SJSA1 (cell line): ENCODE measurements around the gene BTRC. TPM values are rescaled to one million over a fixed set of nuclear protein-coding genes. Genes with fewer than 3 reads are reported as not detected.

Experiments
- DNase-seq, 2 experiments: peaks; one replicate each; pipeline ENCODE4 v3.0.0-alpha.2; 2015 to 2020; ENCODE audit warnings: low spot score in 2 of 2, low read depth in 1 of 2
- H3K27ac ChIP-seq: fragments of 250-450 bp; sonication (Bioruptor Pico); 2 replicates; pipeline ENCODE4 v1.5.1; 2020; ENCODE audit warnings: mild to moderate bottlenecking, moderate library complexity
- H3K27me3 ChIP-seq: fragments of 250-450 bp; sonication (Bioruptor Pico); replicated peaks from 2 replicates; pipeline ENCODE4 v1.5.1; 2020; ENCODE audit warnings: mild to moderate bottlenecking, moderate library complexity
- H3K36me3 ChIP-seq: fragments of 250-450 bp; sonication (Bioruptor Pico); 2 replicates; pipeline ENCODE4 v1.5.1; 2020; ENCODE audit warnings: mild to moderate bottlenecking
- H3K4me1 ChIP-seq: fragments of 250-450 bp; sonication (Bioruptor Pico); replicated peaks from 2 replicates; pipeline ENCODE4 v1.6.1; 2021; ENCODE audit warnings: mild to moderate bottlenecking
- H3K4me3 ChIP-seq: fragments of 250-450 bp; sonication (Bioruptor Pico); 2 replicates; pipeline ENCODE4 v1.5.1; 2020; ENCODE audit warnings: mild to moderate bottlenecking
- H3K9me3 ChIP-seq: fragments of 250-450 bp; sonication (Bioruptor Pico); replicated peaks from 2 replicates; pipeline ENCODE4 v1.5.1; 2020; ENCODE audit warnings: mild to moderate bottlenecking
- total RNA-seq: library from RNA; depleted of rRNA; stranded (reverse); fragments of >200 nt; shearing (Covaris generic); gene quantifications from 2 replicates; pipeline ENCODE4 v1.2.3, GENCODE V29; 2014

BTRC gene
- total RNA-seq, 1 experiment from 2014 or later: 11.7 TPM

DNA sequence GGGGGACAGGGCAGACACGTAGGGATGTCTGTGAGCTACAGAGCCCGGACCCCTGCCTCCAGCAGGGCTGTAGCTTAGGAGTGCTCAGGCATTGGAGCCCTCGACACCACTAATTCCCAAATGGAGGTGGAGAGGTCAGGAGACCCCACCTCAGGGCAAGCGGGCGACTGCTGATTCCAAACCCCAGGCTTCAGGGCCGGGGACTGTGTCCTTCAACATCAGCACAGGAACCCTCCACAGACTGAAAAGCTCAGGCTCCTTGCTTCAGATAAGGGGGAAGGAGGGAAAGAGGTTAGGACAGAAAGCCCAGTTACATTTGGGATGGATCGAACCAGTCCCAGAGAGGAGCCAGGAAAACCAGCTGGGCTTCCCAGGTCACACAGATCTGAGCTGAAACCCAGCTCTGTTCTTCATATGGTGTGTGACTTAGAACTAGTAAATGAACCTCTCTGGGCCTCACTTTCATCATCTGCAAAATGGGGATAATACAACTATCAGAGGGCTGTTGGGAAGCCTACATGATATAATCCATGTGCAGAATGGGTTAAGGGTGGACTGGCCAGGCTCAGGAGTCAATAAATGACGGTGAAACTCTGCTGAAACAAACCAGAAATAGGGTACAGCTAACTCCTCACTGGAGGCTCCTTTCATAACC, 217.4 kb downstream of the BTRC start:
- Histone ChIP-seq H3K9me3 (peaks cover 5% of the 10 kb centered on the region; the same call in 1 of the 2 replicates), H3K27me3 (peaks cover 24% of the 10 kb centered on the region), H3K27ac (no peak overlapping the region), H3K4me3 (no peak overlapping the region), H3K36me3 (no peaks in the 10 kb centered on the region), H3K4me1 (peaks cover 19% of the 10 kb centered on the region)
- DNase-seq: no peak

DNA sequence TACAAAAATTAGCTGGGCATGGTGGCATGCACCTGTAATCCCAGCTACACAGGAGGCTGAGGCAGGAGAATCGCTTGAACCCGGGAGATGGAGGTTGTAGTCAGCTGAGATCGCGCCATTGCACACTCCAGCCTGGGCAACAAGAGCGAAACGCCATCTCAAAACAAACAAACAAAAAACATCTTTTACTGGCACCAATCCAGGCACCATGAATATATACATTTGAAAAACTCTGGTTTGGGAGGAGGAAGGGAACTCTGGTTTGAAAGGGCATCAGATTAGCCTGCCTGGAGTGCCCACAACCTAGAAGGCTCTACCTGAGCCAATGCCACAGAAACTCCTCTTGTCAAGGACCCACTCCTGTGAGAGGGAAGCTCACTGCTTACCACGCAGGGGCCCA, 218.2 kb downstream of the BTRC start:
- peaks cover 17% of the 10 kb centered on the region for H3K27me3 ChIP-seq
- peaks cover 16% of the 10 kb centered on the region for H3K4me1 ChIP-seq

GRCh38 chr10:101572785-101573184, 218.8 kb downstream of the BTRC start:
- H3K36me3 ChIP-seq: no peaks in the 10 kb centered on the region
- no peak overlapping the region for H3K27ac ChIP-seq
- H3K27me3 ChIP-seq: peaks cover 11% of the 10 kb centered on the region
- DNase-seq: no peak
- H3K4me3 ChIP-seq: no peak overlapping the region
- peaks cover 16% of the 10 kb centered on the region for H3K4me1 ChIP-seq
- peaks cover 5% of the 10 kb centered on the region; the same call in 1 of the 2 replicates for H3K9me3 ChIP-seq

More for the DNA sequence above, 218.2 kb downstream of the BTRC start:
- Histone ChIP-seq H3K4me3 (no peak overlapping the region), H3K36me3 (no peaks in the 10 kb centered on the region), H3K27ac (no peak overlapping the region), H3K9me3 (peaks cover 5% of the 10 kb centered on the region; the same call in 1 of the 2 replicates)
- no peak for DNase-seq

- Histone ChIP-seq H3K4me1 (peaks cover 16% of the 10 kb centered on the region), H3K27me3 (peaks cover 8% of the 10 kb centered on the region), H3K36me3 (no peaks in the 10 kb centered on the region; the same call in 1 of the 2 replicates), H3K27ac (no peak overlapping the region), H3K9me3 (peaks cover 5% of the 10 kb centered on the region; the same call in 1 of the 2 replicates), H3K4me3 (no peak overlapping the region)
- DNase-seq: no peak
Observed at GRCh38 chr10:101573885-101574753, 220.2 kb downstream of the BTRC start.

- Histone ChIP-seq H3K27me3 (no peaks in the 10 kb centered on the region), H3K27ac (no peak overlapping the region), H3K9me3 (peaks cover 5% of the 10 kb centered on the region; the same call in 1 of the 2 replicates), H3K4me3 (no peak overlapping the region), H3K4me1 (peaks cover 8% of the 10 kb centered on the region), H3K36me3 (peaks cover 4% of the 10 kb centered on the region; the same call in 1 of the 2 replicates)
- no peak for DNase-seq
Observed at GRCh38 chr10:101575091-101575490, 221.1 kb downstream of the BTRC start.

DNA sequence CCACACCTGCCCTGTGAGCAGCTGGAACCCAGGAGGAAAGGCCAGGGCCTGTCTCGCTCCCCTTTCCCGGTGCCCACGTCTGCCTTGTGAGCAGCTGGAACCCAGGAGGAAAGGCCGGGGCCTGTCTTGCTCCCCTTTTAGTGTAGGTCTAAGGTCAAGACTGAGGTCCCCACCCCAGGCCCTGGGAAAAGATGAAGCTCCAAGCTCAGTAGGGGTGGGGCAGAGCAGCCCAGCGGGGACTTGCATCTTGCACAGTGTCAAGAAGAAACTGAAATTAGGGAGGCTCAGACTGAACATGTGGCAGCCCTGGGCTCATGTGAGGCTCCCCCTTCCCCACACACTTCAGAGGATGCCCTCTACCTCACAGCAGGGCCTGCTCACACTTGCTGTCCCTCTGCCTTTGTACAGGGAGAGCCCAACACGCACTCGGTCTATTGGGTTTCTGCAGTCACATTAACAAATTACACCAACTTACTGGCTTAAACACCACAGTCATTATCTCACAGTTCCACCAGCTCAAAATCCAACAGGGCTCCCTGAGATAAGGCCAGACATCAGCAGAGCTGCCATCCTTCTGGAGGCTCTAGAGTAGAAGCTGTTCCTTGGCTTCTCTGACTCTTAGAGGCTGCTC, 221.7 kb downstream of the BTRC start:
- Histone ChIP-seq H3K27me3 (no peaks in the 10 kb centered on the region), H3K9me3 (peaks cover 5% of the 10 kb centered on the region; the same call in 1 of the 2 replicates), H3K36me3 (peaks cover 5% of the 10 kb centered on the region; the same call in 1 of the 2 replicates), H3K4me3 (no peak overlapping the region), H3K4me1 (peaks cover 4% of the 10 kb centered on the region), H3K27ac (no peak overlapping the region)
- DNase-seq: no peak

DNA sequence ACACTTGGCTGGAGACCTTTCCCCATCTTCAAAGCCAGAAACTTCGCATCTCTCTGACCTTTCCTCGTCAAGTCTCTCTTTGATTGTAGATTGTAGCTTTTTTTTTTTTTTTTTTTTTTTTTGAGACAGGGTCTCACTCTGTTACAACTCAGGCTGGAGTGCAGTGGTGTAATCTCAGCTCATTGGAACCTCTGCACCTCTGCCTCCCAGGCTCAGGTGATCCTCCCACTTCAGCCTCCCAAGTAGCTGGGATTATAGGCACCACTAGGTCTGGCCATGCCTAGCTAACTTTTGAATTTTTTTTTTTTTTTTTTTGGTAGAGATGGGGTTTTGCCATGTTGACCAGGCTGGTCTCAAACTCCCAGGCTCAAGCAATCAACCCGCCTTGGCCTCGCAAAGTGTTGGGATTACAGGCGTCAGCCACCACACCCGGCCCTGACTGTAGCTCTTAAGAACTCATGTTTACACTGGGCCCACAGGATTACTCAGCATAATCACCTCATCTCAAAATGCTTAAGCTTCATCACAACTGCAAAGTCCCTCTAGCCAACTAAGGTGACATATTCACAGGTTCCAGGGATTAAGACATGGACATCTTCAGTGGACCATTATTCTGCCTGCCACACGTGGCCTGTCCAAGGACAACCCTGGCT, 222.4 kb downstream of the BTRC start:
- Histone ChIP-seq H3K36me3 (peaks cover 5% of the 10 kb centered on the region; the same call in 1 of the 2 replicates), H3K9me3 (peaks cover 5% of the 10 kb centered on the region; the same call in 1 of the 2 replicates), H3K4me1 (peaks cover 4% of the 10 kb centered on the region; the same call in 1 of the 2 replicates), H3K4me3 (no peak overlapping the region), H3K27me3 (no peaks in the 10 kb centered on the region), H3K27ac (no peak overlapping the region)
- no peak for DNase-seq

DNA sequence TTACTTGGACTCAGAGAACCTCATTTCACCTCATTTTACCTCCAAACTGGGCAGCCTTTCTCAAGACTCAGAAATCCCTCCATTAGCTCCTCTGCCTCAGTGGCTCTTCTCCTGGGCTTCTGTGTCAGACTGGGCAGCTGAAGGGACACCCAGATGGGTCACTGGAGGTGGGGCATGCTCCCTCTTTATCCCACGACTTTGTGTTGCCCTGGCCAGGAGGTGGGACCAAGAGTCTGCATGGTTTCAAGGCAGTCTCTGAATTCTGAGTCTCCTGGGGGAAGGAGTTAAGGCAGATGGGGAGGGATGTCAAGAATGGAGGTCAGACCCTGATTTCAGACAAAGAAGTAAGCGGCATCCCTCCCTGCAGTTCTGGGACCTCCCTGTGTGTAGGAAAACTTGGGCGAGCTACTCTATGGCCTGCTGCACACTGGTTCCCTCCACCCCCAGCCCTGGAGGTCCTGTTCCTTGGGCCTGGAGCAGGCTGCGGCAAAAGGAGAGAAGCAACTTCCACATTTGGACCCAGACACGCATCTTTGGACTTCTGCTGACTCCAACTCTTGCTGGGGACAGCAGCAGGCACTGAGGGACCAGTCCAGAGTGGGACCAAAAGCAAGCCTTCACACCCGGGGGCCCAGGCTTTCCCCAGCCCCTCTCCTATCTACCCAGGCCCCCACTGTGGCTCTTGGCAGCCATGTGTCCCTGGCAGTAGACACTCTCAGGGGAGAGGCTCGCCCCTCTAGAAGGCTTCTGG, 223.3 kb downstream of the BTRC start:
- Histone ChIP-seq H3K4me3 (no peak overlapping the region), H3K4me1 (peaks cover 4% of the 10 kb centered on the region; the same call in 1 of the 2 replicates), H3K9me3 (peaks cover 5% of the 10 kb centered on the region; the same call in 1 of the 2 replicates), H3K36me3 (peaks cover 5% of the 10 kb centered on the region; the same call in 1 of the 2 replicates), H3K27me3 (no peaks in the 10 kb centered on the region), H3K27ac (no peak overlapping the region)
- DNase-seq: no peak

DNA sequence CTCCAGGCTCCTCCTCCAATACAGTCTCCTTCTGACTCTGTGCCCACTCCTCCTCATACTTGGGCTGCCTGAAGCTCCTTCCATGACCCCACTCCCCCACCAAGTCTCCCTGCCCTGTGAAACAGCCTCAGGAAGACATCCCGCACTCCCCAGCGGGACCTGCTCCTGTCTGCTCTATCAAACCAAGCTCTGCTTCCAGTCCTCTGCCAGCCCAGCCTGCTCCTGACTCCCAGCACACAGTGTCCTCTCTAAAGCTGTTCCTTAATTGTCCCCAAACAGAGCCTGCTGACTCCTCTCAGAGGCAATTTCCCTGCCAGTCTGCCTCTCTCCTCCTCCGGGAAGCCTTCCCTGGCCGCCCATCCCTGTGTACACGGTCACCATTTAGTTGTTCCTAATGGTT, 224.2 kb downstream of the BTRC start:
- Histone ChIP-seq H3K4me1 (peaks cover 4% of the 10 kb centered on the region; the same call in 1 of the 2 replicates), H3K9me3 (no peaks in the 10 kb centered on the region), H3K27ac (no peak overlapping the region), H3K4me3 (no peak overlapping the region), H3K27me3 (no peaks in the 10 kb centered on the region), H3K36me3 (peaks cover 9% of the 10 kb centered on the region)
- DNase-seq: no peak

- no peak overlapping the region for H3K27ac ChIP-seq
- H3K9me3 ChIP-seq: no peaks in the 10 kb centered on the region
- H3K4me1 ChIP-seq: peaks cover 4% of the 10 kb centered on the region; the same call in 1 of the 2 replicates
- H3K4me3 ChIP-seq: no peak overlapping the region
- peaks cover 16% of the 10 kb centered on the region for H3K36me3 ChIP-seq
- no peak for DNase-seq
- no peaks in the 10 kb centered on the region for H3K27me3 ChIP-seq
Observed at GRCh38 chr10:101578803-101579515, 225.0 kb downstream of the BTRC start.

DNA sequence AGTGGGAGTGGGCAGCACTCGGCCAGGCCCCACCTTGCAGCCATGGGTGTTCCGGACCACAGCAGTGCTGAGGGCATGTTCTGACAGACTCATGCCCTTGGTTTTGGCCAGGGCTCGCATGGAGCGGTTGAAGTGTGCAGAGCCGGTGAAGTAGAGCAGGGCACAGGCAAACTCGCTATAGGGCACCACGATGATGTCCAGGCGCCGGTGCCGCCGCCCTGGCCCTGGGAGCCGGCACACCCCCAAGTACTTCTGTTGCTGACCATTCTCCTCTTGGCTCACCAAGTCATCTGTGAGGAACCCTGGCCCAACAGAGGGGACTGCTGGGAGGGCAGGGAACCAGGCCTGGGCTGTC, 225.5 kb downstream of the BTRC start:
- peaks cover 17% of the 10 kb centered on the region for H3K36me3 ChIP-seq
- peaks cover 4% of the 10 kb centered on the region; the same call in 1 of the 2 replicates for H3K4me1 ChIP-seq
- H3K4me3 ChIP-seq: no peak overlapping the region
- H3K9me3 ChIP-seq: no peaks in the 10 kb centered on the region
- no peak for DNase-seq
- no peak overlapping the region for H3K27ac ChIP-seq
- no peaks in the 10 kb centered on the region for H3K27me3 ChIP-seq
